Endodermal cell (in vitro differentiated cells): Measurements from ENCODE around the gene MXD4. TPM values are rescaled to one million over a fixed set of nuclear protein-coding genes. Genes with fewer than 3 reads are reported as not detected.

Experiments
- DNase-seq: peaks from one replicate; pipeline ENCODE4 v3.0.0-alpha.2; 2017
- H3K27ac ChIP-seq: 2 replicates; pipeline ENCODE4 v1.5.1; 2013; ENCODE audit warnings: mild to moderate bottlenecking, low read depth, low read length, moderate library complexity
- H3K27me3 ChIP-seq: 2 replicates; pipeline ENCODE4 v1.6.1; 2013; ENCODE audit warnings: mild to moderate bottlenecking, low read length, moderate library complexity; ENCODE audit not compliant: insufficient read depth, control insufficient read depth, poor library complexity, severe bottlenecking
- H3K36me3 ChIP-seq: 2 replicates; pipeline ENCODE4 v1.7.0; 2013; ENCODE audit warnings: mild to moderate bottlenecking, low read length, moderate library complexity; ENCODE audit not compliant: control insufficient read depth, insufficient read depth
- H3K4me1 ChIP-seq: one replicate; pipeline ENCODE4 v1.7.0; 2013; ENCODE audit warnings: low read length; ENCODE audit not compliant: control insufficient read depth, insufficient read depth
- H3K4me3 ChIP-seq: 2 replicates; pipeline ENCODE4 v1.5.1; 2013; ENCODE audit warnings: mild to moderate bottlenecking, low read length, moderate library complexity
- H3K9ac ChIP-seq: 2 replicates; pipeline ENCODE4 v1.6.1; 2013; ENCODE audit warnings: mild to moderate bottlenecking, low read length, moderate library complexity; ENCODE audit not compliant: poor library complexity, severe bottlenecking; ENCODE audit errors: extremely low read depth
- H3K9me3 ChIP-seq: 2 replicates; pipeline ENCODE4 v1.6.1; 2013; ENCODE audit warnings: mild to moderate bottlenecking, low read length, moderate library complexity; ENCODE audit not compliant: control insufficient read depth
- H3K27ac Mint-ChIP-seq: 2 replicates; pipeline ENCODE4 v1.8.0; 2020; ENCODE audit warnings: mixed read lengths
- H3K27me3 Mint-ChIP-seq: 2 replicates; pipeline ENCODE4 v1.8.0; 2021; ENCODE audit warnings: mild to moderate bottlenecking, mixed read lengths; ENCODE audit not compliant: insufficient read depth
- H3K36me3 Mint-ChIP-seq: 2 replicates; pipeline ENCODE4 v1.8.0; 2020; ENCODE audit warnings: low read depth, mixed read lengths
- H3K4me1 Mint-ChIP-seq: 2 replicates; pipeline ENCODE4 v1.8.0; 2020; ENCODE audit warnings: mixed read lengths
- H3K4me3 Mint-ChIP-seq: 2 replicates; pipeline ENCODE4 v1.8.0; 2020; ENCODE audit warnings: mild to moderate bottlenecking, moderate library complexity, mixed read lengths
- H3K9me3 Mint-ChIP-seq: 2 replicates; pipeline ENCODE4 v1.8.0; 2020; ENCODE audit warnings: mild to moderate bottlenecking, mixed read lengths
- WGBS, 2 experiments: methylation state at CpG; one replicate each; pipeline versions ENCODE4 v1.1.5 to v1.1.7; 2013; ENCODE audit warnings: missing lambda C conversion rate in 2 of 2, mixed read lengths in 1 of 2; ENCODE audit not compliant: insufficient coverage in 1 of 2, insufficient read length in 1 of 2; 5-methylcytosine and 5-hydroxymethylcytosine counted together
- total RNA-seq, 2 donors: library from RNA; stranded (reverse); fragmentation: NEBNext Ultra II Directional in 1 of 2; extraction: Animal tissue kit (Norgen Biotek cat#: 25700) in 1 of 2; gene quantifications; 2 replicates in 1 of 2; 3 replicates in 1 of 2; pipeline ENCODE4 v1.2.1, GENCODE V29; 2021
- TF ChIP-seq, protein P1 (sequence below): fragments of 200-600 bp; sonication (generic); conservative IDR thresholded peaks from 2 replicates; pipeline ENCODE4 v1.5.0; 2021; ENCODE audit warnings: antibody characterized with exemption, mild to moderate bottlenecking

Gene MXD4
- total RNA-seq, 2 donors from 2014 or later: 46.0 to 78.8 TPM

- TF ChIP-seq, protein P1, sequence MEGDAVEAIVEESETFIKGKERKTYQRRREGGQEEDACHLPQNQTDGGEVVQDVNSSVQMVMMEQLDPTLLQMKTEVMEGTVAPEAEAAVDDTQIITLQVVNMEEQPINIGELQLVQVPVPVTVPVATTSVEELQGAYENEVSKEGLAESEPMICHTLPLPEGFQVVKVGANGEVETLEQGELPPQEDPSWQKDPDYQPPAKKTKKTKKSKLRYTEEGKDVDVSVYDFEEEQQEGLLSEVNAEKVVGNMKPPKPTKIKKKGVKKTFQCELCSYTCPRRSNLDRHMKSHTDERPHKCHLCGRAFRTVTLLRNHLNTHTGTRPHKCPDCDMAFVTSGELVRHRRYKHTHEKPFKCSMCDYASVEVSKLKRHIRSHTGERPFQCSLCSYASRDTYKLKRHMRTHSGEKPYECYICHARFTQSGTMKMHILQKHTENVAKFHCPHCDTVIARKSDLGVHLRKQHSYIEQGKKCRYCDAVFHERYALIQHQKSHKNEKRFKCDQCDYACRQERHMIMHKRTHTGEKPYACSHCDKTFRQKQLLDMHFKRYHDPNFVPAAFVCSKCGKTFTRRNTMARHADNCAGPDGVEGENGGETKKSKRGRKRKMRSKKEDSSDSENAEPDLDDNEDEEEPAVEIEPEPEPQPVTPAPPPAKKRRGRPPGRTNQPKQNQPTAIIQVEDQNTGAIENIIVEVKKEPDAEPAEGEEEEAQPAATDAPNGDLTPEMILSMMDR: no peak
- 92% methylated on average over 6 of the region's 6 CpGs; no CpG with 5 or more reads in 1 of the 2 experiments for WGBS, 2 experiments
- Mint-ChIP-seq H3K27me3 (no peaks in the 10 kb centered on the region), H3K4me3 (no peak overlapping the region), H3K36me3 (no peaks in the 10 kb centered on the region), H3K27ac (no peak overlapping the region), H3K9me3 (no peaks in the 10 kb centered on the region), H3K4me1 (peaks cover 26% of the 10 kb centered on the region)
- no peak for DNase-seq
- peaks cover 11% of the 10 kb centered on the region for H3K4me1 ChIP-seq
- no peak overlapping the region for H3K27ac ChIP-seq
- no peak overlapping the region for H3K9ac ChIP-seq
- H3K36me3 ChIP-seq: no peaks in the 10 kb centered on the region
- H3K27me3 ChIP-seq: no peaks in the 10 kb centered on the region
- no peaks in the 10 kb centered on the region for H3K9me3 ChIP-seq
- no peak overlapping the region for H3K4me3 ChIP-seq
Measured at GRCh38 chr4:2272828-2273120, 10.9 kb upstream of the MXD4 start.

- TF ChIP-seq, protein P1: no peak
- Mint-ChIP-seq H3K36me3 (no peaks in the 10 kb centered on the region), H3K9me3 (no peaks in the 10 kb centered on the region), H3K4me1 (peaks cover 26% of the 10 kb centered on the region), H3K27ac (no peak overlapping the region), H3K27me3 (no peaks in the 10 kb centered on the region), H3K4me3 (no peak overlapping the region)
- Histone ChIP-seq H3K27me3 (no peaks in the 10 kb centered on the region), H3K36me3 (no peaks in the 10 kb centered on the region), H3K4me3 (no peak overlapping the region), H3K4me1 (peaks cover 11% of the 10 kb centered on the region), H3K9me3 (no peaks in the 10 kb centered on the region), H3K27ac (no peak overlapping the region), H3K9ac (no peak overlapping the region)
- DNase-seq: no peak
- WGBS, 2 experiments: 91 to 93% methylated on average over 11 to 25 of the region's 25 CpGs
Measured at GRCh38 chr4:2272026-2272827, 10.3 kb upstream of the MXD4 start.

GRCh38 chr4:2271279-2272025 lies 9.5 kb upstream of the MXD4 start:
- Histone ChIP-seq H3K4me1 (peaks cover 11% of the 10 kb centered on the region), H3K27ac (no peak overlapping the region), H3K9me3 (no peaks in the 10 kb centered on the region), H3K36me3 (no peaks in the 10 kb centered on the region), H3K4me3 (no peak overlapping the region), H3K9ac (no peak overlapping the region), H3K27me3 (no peaks in the 10 kb centered on the region)
- peak; percentile 76 for DNase-seq
- H3K4me1 Mint-ChIP-seq: peaks cover 26% of the 10 kb centered on the region
- WGBS, 2 experiments: 85% methylated on average over 5 to 27 of the region's 27 CpGs
- no peak overlapping the region for H3K4me3 Mint-ChIP-seq
- no peaks in the 10 kb centered on the region for H3K27me3 Mint-ChIP-seq
- TF ChIP-seq, protein P1: no peak
- no peaks in the 10 kb centered on the region for H3K36me3 Mint-ChIP-seq
- peak overlapping the region; percentile 85 for H3K27ac Mint-ChIP-seq
- no peaks in the 10 kb centered on the region for H3K9me3 Mint-ChIP-seq
